Endothelial cell of umbilical vein (primary cell): ENCODE data around the gene GRID1. TPM values are rescaled to one million over a fixed set of nuclear protein-coding genes. Genes with fewer than 3 reads are reported as not detected.

Experiments used
- BruUV-seq: library from RNA; stranded (reverse); fragments of 400-500 nt; replicated peaks from 2 replicates; lab custom pipeline; 2021; lab: Mats Ljungman, UMichigan
- CTCF ChIA-PET: fragments of 300-600, 350-600 bp; sonication (Branson Sonifier 250); formaldehyde crosslinking; loops from one replicate; lab custom pipeline; 2021; ENCODE audit warnings: antibody characterized with exemption, inconsistent platforms; lab: Charles Lee
- POLR2A ChIA-PET: fragments of 300-600, 350-600 bp; sonication (Branson Sonifier 250); formaldehyde crosslinking; loops from one replicate; lab custom pipeline; 2021; ENCODE audit warnings: antibody characterized with exemption, inconsistent platforms; lab: Charles Lee
- DNase-seq: peaks from one replicate; pipeline ENCODE4 v3.0.0-alpha.2; 2011; ENCODE audit warnings: low read depth, low spot score
- FAIRE-seq: peaks from 2 replicates; lab custom pipeline; 2011; peaks lifted over from hg19 to GRCh38; lab: Jason Lieb, UNC
- H2AFZ ChIP-seq: 2 replicates; pipeline ENCODE4 v1.6.0; 2012; ENCODE audit warnings: low read depth, low read length, control low read depth, inconsistent platforms
- H3K27ac ChIP-seq: 2 replicates; pipeline ENCODE4 v1.5.1; 2011; ENCODE audit warnings: low read depth, mild to moderate bottlenecking, control low read depth, low read length, moderate library complexity; ENCODE audit not compliant: insufficient read depth
- H3K27me3 ChIP-seq, 2 experiments: 2 replicates each; pipeline versions ENCODE4 v1.6.0 to v1.6.1; 2011; ENCODE audit warnings: low read length in 2 of 2, mixed read lengths in 1 of 2; ENCODE audit not compliant: control insufficient read depth in 2 of 2, insufficient read depth in 2 of 2
- H3K36me3 ChIP-seq, 2 experiments: 2 replicates in 1 of 2; 3 replicates in 1 of 2; pipeline ENCODE4 v1.5.1; 2011; ENCODE audit warnings: low read length in 2 of 2, mild to moderate bottlenecking in 1 of 2, moderate library complexity in 1 of 2; ENCODE audit not compliant: control insufficient read depth in 2 of 2, insufficient read depth in 2 of 2; ENCODE audit errors: extremely low read depth in 1 of 2
- H3K4me1 ChIP-seq: 3 replicates; pipeline ENCODE4 v1.5.1; 2011; ENCODE audit warnings: mild to moderate bottlenecking, low read length; ENCODE audit not compliant: control insufficient read depth, insufficient read depth; ENCODE audit errors: extremely low read depth
- H3K4me2 ChIP-seq: 2 replicates; pipeline ENCODE4 v1.6.1; 2011; ENCODE audit warnings: low read length, control low read depth, mixed read lengths; ENCODE audit not compliant: insufficient read depth
- H3K4me3 ChIP-seq, 3 experiments: fragments of 200-600 bp in 1 of 3; sonication (generic), shearing (Covaris generic) in 1 of 3; replicated peaks in 1 of 3; 2 replicates each; pipeline ENCODE4 v1.5.1; 2011 to 2016; ENCODE audit warnings: control low read depth in 3 of 3, low read length in 3 of 3, mild to moderate bottlenecking in 2 of 3, inconsistent platforms in 1 of 3, low read depth in 1 of 3, moderate library complexity in 1 of 3; ENCODE audit not compliant: insufficient read depth in 1 of 3
- H3K79me2 ChIP-seq: 2 replicates; pipeline ENCODE4 v1.6.0; 2012; ENCODE audit warnings: low read length, inconsistent platforms; ENCODE audit not compliant: control insufficient read depth, insufficient read depth
- H3K9ac ChIP-seq: replicated peaks from 2 replicates; pipeline ENCODE3; 2011; ENCODE audit warnings: low read length, control low read depth; ENCODE audit not compliant: insufficient read depth; ENCODE audit errors: extremely low read depth
- H3K9me1 ChIP-seq: replicated peaks from 3 replicates; pipeline ENCODE4 v1.6.0; 2011; ENCODE audit warnings: mild to moderate bottlenecking, low read length; ENCODE audit not compliant: control insufficient read depth, insufficient read depth; ENCODE audit errors: extremely low read depth
- H3K9me3 ChIP-seq: replicated peaks from 2 replicates; pipeline ENCODE4 v1.5.1; 2012; ENCODE audit warnings: low read length, inconsistent platforms; ENCODE audit not compliant: control insufficient read depth, insufficient read depth
- H4K20me1 ChIP-seq: replicated peaks from 2 replicates; pipeline ENCODE3; 2011; ENCODE audit warnings: mild to moderate bottlenecking, low read length; ENCODE audit not compliant: control insufficient read depth, insufficient read depth; ENCODE audit errors: extremely low read depth
- CTCF ChIP-seq, 2 donors: IDR thresholded peaks; 1 replicate in 1 of 2; 2 replicates in 1 of 2; pipeline ENCODE4 v1.5.1; 2011; ENCODE audit warnings: low read length in 2 of 2, mild to moderate bottlenecking in 2 of 2, moderate library complexity in 2 of 2, control low read depth in 1 of 2, inconsistent platforms in 1 of 2, low read depth in 1 of 2; ENCODE audit not compliant: insufficient read depth in 1 of 2; ENCODE audit errors: extremely low read depth in 1 of 2
- EZH2 ChIP-seq: IDR thresholded peaks from 2 replicates; pipeline ENCODE4 v1.6.1; 2012; ENCODE audit warnings: borderline replicate concordance, low read depth, mild to moderate bottlenecking, moderate library complexity, low read length, inconsistent platforms; ENCODE audit not compliant: severe bottlenecking
- FOS ChIP-seq: IDR thresholded peaks from 2 replicates; pipeline ENCODE4 v1.6.1; 2011; ENCODE audit warnings: mild to moderate bottlenecking, low read length, moderate library complexity, borderline replicate concordance; ENCODE audit not compliant: insufficient read depth
- GATA2 ChIP-seq: IDR thresholded peaks from 2 replicates; pipeline ENCODE4 v1.7.0; 2011; ENCODE audit warnings: low read depth, mild to moderate bottlenecking, moderate library complexity, mixed read lengths, low read length; ENCODE audit not compliant: insufficient read length, insufficient read depth
- JUN ChIP-seq: IDR thresholded peaks from 2 replicates; pipeline ENCODE4 v1.6.1; 2011; ENCODE audit warnings: borderline replicate concordance, low read depth; ENCODE audit not compliant: insufficient read length, insufficient read depth
- MAX ChIP-seq: IDR thresholded peaks from 2 replicates; pipeline ENCODE4 v1.6.1; 2011; ENCODE audit not compliant: insufficient read depth, insufficient read length
- MYC ChIP-seq: IDR thresholded peaks from one replicate; pipeline ENCODE4 v1.6.1; 2011; ENCODE audit warnings: mild to moderate bottlenecking, low read depth, low read length
- POLR2A ChIP-seq: IDR thresholded peaks from 2 replicates; pipeline ENCODE4 v1.6.1; 2012; ENCODE audit warnings: low read depth, mild to moderate bottlenecking, control low read depth, low read length
- POLR2AphosphoS5 ChIP-seq: IDR thresholded peaks from 2 replicates; pipeline ENCODE4 v1.6.1; 2012; ENCODE audit warnings: low read depth, mild to moderate bottlenecking, control low read depth, low read length, moderate library complexity; ENCODE audit not compliant: insufficient read depth
- dilution Hi-C: fragments of 300-500 bp; cut with MboI; formaldehyde crosslinking; loops from one replicate; pipeline ENCODE4 v1.15.0; 2019; ENCODE audit warnings: low sequenced_read_pairs; ENCODE audit not compliant: extremely low pct_ligation_motif_present
- intact Hi-C: fragments of 100-400 bp; cut with micrococcal nuclease; formaldehyde crosslinking; loops from one replicate; pipeline ENCODE4 v1.10.0; 2022
- polyA plus RNA-seq, 4 experiments: library from polyadenylated mRNA; depleted of rRNA in 3 of 4; stranded (reverse) in 3 of 4; unstranded in 1 of 4; fragments of >200 nt; gene quantifications; 2 replicates each; pipeline versions ENCODE4 v1.2.1 to v1.2.3, GENCODE V29; 2011 to 2012; ENCODE audit warnings: missing spikeins in 1 of 4
- total RNA-seq: library from RNA; stranded (reverse); gene quantifications from 2 replicates; pipeline ENCODE4 v1.2.3, GENCODE V29; 2021

Gene GRID1
- total and polyA plus RNA-seq, 2 donors (not counting 3 experiments of a cell fraction or from before 2014, with no cell fraction given): not detected

- ChIA-PET POLR2A (no interaction called here), CTCF (no interaction called here)
- H3K4me1 ChIP-seq: no peaks in the 10 kb centered on the region
- BruUV-seq: no TSS peak
- H3K4me3 ChIP-seq: no peak overlapping the region
- intact Hi-C loops (no loop called here), dilution Hi-C loops (no loop called here)
- H3K79me2 ChIP-seq: no peaks in the 10 kb centered on the region
- H3K9me3 ChIP-seq: no peaks in the 10 kb centered on the region
- no peak overlapping the region for H3K9ac ChIP-seq
- H4K20me1 ChIP-seq: no peaks in the 10 kb centered on the region
- H3K4me2 ChIP-seq: no peak overlapping the region
- H3K9me1 ChIP-seq: no peaks in the 10 kb centered on the region
- H3K36me3 ChIP-seq: no peaks in the 10 kb centered on the region
- no peak for FAIRE-seq
- no peaks in the 10 kb centered on the region for H3K27me3 ChIP-seq
- no peak for DNase-seq
- no peak overlapping the region for H3K27ac ChIP-seq
- no peak overlapping the region for H2AFZ ChIP-seq
- TF ChIP-seq MYC (no peak), EZH2 (no peak), MAX (no peak), GATA2 (no peak), CTCF (IDR thresholded peaks at IDR 0.05; ENCODE audit: extremely low read depth in 1 of 2, insufficient read depth in 1 of 2, low read depth in 1 of 2, low read length in 2 of 2) (no peak), POLR2A (no peak), POLR2AphosphoS5 (no peak), FOS (no peak), JUN (no peak)
Measured at GRCh38 chr10:85565381-85565780, 801.2 kb downstream of the GRID1 start.
